ENCODE data around the gene RMRP.

RMRP gene

GRCh38 chr9:35673132-35674024 lies 15.6 kb upstream of the RMRP start, which contains the start of gene CA9:
CA9 (plus strand) TSS chr9:35673928; CDS start chr9:35673960, 32 bp downstream.
- Histone ChIP-seq H3K4me1 (ENCODE audit: control insufficient read depth, low read length) (no peaks in the 10 kb centered on the region), H3K36me3 (ENCODE audit: control insufficient read depth, low read length) (no peaks in the 10 kb centered on the region), H3K27ac (ENCODE audit: low read depth, low read length) (no peak within 1 kb of the TSS), H3K9me2 (replicated peaks; ENCODE audit: control insufficient read depth, low read length) (no peaks in the 10 kb centered on the region), H3K79me2 (ENCODE audit: control insufficient read depth, low read length) (no peaks in the 10 kb centered on the region), H3K4me2 (ENCODE audit: low read length) (no peak within 1 kb of the TSS), H3F3A (ENCODE audit: control insufficient read depth, insufficient read depth) (no peaks in the 10 kb centered on the region), H4K20me1 (ENCODE audit: control insufficient read depth, insufficient read depth, low read depth, low read length) (no peaks in the 10 kb centered on the region), H3K9me3 (ENCODE audit: control insufficient read depth, insufficient read depth, low read length) (no peaks in the 10 kb centered on the region), H3K27me3 (ENCODE audit: control insufficient read depth, low read length) (peaks cover 6% of the 10 kb centered on the region; the same call in 1 of the 2 replicates), H3K4me3 (ENCODE audit: low read length) (no peak within 1 kb of the TSS)
- no peak for TF ChIP-seq CTCF (IDR thresholded peaks at IDR 0.05; ENCODE audit: low read depth, low read length, poor library complexity, severe bottlenecking)

- Histone ChIP-seq H3K27me3 (ENCODE audit: control insufficient read depth, low read length) (peaks cover 6% of the 10 kb centered on the region; the same call in 1 of the 2 replicates), H3K79me2 (ENCODE audit: control insufficient read depth, low read length) (peaks cover 5% of the 10 kb centered on the region), H3K9me3 (ENCODE audit: control insufficient read depth, insufficient read depth, low read length) (no peaks in the 10 kb centered on the region), H3K4me1 (ENCODE audit: control insufficient read depth, low read length) (peaks cover 11% of the 10 kb centered on the region), H3K9me2 (replicated peaks; ENCODE audit: control insufficient read depth, low read length) (no peaks in the 10 kb centered on the region), H3K4me3 (ENCODE audit: low read length) (no peak overlapping the region), H3K27ac (ENCODE audit: low read depth, low read length) (no peak overlapping the region), H3F3A (ENCODE audit: control insufficient read depth, insufficient read depth) (no peaks in the 10 kb centered on the region), H3K4me2 (ENCODE audit: low read length) (no peak overlapping the region), H4K20me1 (ENCODE audit: control insufficient read depth, insufficient read depth, low read depth, low read length) (no peaks in the 10 kb centered on the region), H3K36me3 (ENCODE audit: control insufficient read depth, low read length) (peaks cover 4% of the 10 kb centered on the region)
- TF ChIP-seq CTCF (IDR thresholded peaks at IDR 0.05; ENCODE audit: low read depth, low read length, poor library complexity, severe bottlenecking) (no peak), EZH2phosphoT487 (IDR thresholded peaks at IDR 0.05; ENCODE audit: borderline replicate concordance, low read length) (no peak)
These were observed 11.7 kb upstream of the RMRP start for GRCh38 chr9:35669331-35670145.

- Histone ChIP-seq H3K4me3 (ENCODE audit: low read length) (no peak overlapping the region), H3K79me2 (ENCODE audit: control insufficient read depth, low read length) (peaks cover 21% of the 10 kb centered on the region), H3K4me2 (ENCODE audit: low read length) (no peak overlapping the region), H3K9me3 (ENCODE audit: control insufficient read depth, insufficient read depth, low read length) (no peaks in the 10 kb centered on the region), H3F3A (ENCODE audit: control insufficient read depth, insufficient read depth) (no peaks in the 10 kb centered on the region), H4K20me1 (ENCODE audit: control insufficient read depth, insufficient read depth, low read depth, low read length) (no peaks in the 10 kb centered on the region), H3K9me2 (replicated peaks; ENCODE audit: control insufficient read depth, low read length) (no peaks in the 10 kb centered on the region), H3K27me3 (ENCODE audit: control insufficient read depth, low read length) (no peaks in the 10 kb centered on the region), H3K36me3 (ENCODE audit: control insufficient read depth, low read length) (peaks cover 20% of the 10 kb centered on the region), H3K27ac (ENCODE audit: low read depth, low read length) (no peak overlapping the region), H3K4me1 (ENCODE audit: control insufficient read depth, low read length) (peaks cover 27% of the 10 kb centered on the region)
- TF ChIP-seq EZH2phosphoT487 (IDR thresholded peaks at IDR 0.05; ENCODE audit: borderline replicate concordance, low read length) (no peak), CTCF (IDR thresholded peaks at IDR 0.05; ENCODE audit: low read depth, low read length, poor library complexity, severe bottlenecking) (no peak)
These were observed 10.1 kb upstream of the RMRP start for GRCh38 chr9:35667939-35668338.
